Stimulated activated CD4-positive, alpha-beta T cell treated with anti-CD3 and anti-CD28 coated beads, Interleukin-12 subunit alpha, Interleukin-12 subunit beta, amount 100 ng/mL, for 24 hours (primary cell): Measurements from ENCODE around the gene NR1I3.

Source experiments
- DNase-seq, 2 experiments: peaks; one replicate each; pipeline ENCODE4 v3.0.0-alpha.2; 2020; ENCODE audit warnings: low read depth in 2 of 2

Gene NR1I3

DNA sequence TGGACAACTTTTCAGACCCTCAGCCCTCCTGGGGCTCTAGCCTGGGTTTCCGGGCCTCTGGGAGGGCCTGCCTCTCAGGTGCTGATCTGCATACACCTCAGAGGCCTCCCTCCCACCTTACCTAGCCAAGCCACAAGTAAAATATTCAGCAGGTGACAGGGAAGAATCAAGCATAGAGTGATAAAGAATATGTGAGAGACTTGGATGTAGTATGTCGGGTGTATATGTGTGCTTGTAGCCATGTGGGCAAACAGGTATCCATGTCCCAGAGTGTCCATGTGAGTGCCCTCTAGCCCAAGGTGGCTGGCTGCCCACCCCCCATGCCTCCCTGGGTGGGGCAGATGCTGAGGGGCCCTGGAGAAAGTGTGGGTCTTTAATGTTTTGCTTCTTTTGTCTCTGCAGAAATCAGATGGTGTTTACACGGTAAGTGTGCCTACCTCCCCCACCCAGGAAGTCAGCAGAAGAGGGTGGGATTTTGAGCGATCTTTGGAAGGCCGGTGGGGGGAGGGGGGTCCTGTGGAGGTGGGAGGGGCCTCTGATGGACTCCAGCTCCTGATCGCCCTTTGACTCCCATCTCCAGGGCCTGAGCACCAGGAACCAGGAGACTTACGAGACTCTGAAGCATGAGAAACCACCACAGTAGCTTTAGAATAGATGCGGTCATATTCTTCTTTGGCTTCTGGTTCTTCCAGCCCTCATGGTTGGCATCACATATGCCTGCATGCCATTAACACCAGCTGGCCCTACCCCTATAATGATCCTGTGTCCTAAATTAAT is 19.5 kb downstream of the NR1I3 start:
- no peak for DNase-seq

DNA sequence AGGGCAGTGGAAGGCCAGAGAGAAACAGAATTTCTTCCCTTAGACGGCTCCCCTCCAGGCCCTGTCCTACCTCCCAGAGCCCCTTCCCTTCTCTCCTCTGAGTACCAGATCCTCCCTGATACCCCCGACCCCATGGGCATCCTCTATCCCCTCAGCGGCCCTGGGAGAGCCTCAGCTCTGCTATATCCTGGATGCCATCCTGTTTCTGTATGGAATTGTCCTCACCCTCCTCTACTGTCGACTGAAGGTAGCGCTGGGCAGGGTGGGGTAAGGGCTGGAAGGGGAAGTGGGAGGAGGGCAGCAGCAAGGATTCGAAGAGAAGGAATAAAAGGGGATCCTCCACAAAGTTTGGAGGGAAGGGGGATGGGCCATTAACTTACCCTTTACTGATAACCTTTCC is 20.2 kb downstream of the NR1I3 start:
- no peak for DNase-seq

DNA sequence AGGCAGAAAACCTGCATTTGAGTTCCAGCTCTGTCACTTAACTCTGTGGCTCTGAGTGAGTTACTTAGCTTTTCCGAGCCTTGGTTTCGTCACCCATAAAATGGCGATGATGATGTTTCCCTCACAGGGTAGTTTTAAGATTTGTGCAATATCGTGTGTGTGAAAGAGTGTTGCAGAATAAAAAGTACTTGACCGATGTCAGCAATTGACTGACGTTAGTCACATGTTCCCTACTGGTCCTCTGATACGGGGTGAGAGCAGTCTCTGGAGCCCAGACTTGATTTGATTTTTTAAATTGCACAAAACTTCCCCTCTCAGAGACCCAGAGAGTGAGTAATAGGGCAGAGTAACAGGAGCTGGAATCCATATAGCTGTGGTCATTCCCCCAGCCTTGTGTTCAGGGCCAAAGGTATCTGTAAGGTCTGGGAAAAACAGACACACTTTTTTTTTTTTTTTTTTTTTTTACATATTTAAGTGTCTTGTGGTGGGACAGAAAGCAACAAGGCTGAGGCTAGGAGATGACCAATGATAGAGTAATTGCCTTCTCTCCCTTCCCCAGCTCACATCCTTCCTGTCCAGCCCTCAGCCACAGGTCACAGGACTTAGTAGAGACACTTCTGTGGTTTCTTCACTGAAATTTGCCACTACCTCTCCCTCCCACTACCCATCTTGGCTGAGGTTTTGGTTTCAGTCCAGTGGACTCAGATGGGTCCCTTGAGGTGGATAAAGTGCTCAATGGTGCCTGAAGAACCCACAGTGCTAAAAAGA is 20.9 kb downstream of the NR1I3 start:
- no peak for DNase-seq

DNA sequence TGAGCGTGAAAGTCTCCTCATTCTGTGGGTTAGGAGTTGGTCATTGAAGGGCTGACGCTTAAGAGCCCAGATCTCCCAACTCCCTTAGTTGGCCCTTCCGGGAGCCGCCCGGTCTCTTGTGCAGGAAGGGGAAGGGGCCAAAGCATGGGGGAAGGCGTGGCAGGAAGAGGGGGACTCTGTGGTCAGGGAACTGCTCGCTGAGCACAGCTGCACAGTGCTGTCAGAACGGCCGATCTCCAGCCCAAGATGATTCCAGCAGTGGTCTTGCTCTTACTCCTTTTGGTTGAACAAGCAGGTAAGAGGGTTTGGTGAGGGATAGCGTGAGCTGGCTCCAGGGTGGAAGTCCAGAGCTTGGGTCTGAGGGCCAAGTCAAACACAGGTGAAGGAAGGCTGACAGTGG is 22.9 kb downstream of the NR1I3 start, which contains the start of gene FCER1G:
Gene FCER1G (plus strand): TSS at position 220 of the 400 bp plus-strand sequence. CDS start 27 bp downstream, at position 247.
- no peak for DNase-seq

DNA sequence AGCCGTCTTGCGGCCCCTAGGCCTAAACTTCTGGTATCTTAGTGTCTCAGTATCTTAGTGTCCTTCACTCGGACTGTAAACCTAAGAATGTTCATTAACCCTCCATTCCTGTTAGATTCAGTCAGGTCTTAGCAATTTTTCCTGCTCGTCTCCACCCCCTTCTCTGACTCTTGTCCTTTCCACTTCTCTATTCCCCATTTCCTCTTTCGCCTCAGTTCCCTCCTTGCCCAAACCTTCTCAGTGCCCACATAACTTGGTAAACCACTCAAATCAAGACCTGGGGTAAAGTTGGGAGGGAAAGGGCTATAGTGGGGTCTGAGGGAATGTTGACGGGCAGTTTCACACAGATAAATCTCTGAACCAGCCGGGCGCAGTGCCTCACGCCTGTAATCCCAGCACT is 23.6 kb downstream of the NR1I3 start:
- DNase-seq, result no peak

DNA sequence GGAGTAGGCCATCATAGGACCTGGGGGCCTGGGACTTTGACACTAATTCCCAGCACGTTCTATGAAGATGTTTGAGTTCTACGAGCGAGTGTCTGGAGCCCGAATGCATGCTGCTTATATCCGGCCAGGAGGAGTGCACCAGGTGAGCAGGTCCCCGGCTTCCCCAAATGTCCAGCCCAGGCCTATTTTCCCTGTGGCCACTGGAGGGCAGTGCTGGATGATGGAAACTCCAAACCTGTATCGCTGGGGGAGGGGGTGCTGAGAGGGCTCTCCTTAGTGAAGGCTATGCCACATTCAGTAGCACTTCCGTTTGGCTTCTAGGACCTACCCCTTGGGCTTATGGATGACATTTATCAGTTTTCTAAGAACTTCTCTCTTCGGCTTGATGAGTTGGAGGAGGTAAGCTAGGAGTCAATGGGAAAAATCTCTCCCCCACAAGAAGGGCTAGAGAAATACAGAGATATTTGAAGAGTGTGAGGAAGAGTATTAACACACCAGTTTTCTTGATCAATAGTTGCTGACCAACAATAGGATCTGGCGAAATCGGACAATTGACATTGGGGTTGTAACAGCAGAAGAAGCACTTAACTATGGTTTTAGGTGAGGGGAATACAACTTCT is 28.1 kb downstream of the NR1I3 start:
- DNase-seq, result peak; percentile 41 to 65

DNA sequence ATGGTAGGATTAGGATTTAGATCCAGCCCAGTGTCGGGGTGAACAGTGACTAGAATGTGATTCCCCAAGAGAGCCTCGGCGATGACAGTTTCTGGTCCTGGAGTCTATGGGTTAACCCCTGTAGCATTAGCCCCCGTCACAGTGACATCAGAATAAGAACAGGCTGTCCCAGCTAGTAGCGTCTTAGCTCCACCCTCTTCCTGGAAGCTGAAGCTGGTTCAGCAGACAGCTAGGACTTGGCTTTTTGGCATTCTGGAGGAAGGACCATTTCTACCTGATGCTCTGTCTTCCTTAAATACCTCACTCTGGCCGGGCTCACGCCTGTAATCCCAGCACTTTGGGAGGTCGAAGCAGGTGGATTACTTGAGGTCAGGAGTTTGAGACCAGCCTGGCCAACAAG is 30.8 kb downstream of the NR1I3 start:
- no peak for DNase-seq

DNA sequence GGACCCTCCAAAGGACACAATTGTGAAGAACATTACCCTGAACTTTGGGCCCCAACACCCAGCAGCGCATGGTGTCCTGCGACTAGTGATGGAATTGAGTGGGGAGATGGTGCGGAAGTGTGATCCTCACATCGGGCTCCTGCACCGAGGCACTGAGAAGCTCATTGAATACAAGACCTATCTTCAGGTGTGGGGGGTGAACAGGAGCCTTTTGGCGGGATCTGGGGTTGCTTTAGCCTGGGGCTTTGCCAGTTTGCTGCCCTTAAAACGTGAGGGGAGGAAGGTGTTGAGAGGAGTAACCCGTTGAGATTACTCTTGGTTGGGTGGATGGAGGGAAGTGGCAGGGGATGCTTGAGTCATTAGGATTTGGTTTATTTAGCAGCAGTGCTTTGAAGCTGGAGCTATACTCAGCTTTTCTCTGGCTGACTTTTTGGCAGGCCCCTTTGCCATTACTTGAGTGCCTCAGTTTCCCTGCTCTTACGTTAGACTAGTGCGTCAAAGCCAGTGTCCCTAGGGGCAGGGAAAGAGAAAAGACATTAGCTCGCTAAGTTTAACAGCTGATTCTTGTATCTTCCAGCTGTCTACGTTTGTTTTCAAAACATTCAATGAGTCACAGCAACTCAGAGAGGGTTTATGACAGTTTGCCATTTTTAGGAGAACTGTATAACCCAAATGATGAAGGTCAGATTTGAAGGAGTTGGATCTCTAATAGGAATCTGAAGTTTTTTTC is 31.4 kb downstream of the NR1I3 start:
- no peak for DNase-seq

DNA sequence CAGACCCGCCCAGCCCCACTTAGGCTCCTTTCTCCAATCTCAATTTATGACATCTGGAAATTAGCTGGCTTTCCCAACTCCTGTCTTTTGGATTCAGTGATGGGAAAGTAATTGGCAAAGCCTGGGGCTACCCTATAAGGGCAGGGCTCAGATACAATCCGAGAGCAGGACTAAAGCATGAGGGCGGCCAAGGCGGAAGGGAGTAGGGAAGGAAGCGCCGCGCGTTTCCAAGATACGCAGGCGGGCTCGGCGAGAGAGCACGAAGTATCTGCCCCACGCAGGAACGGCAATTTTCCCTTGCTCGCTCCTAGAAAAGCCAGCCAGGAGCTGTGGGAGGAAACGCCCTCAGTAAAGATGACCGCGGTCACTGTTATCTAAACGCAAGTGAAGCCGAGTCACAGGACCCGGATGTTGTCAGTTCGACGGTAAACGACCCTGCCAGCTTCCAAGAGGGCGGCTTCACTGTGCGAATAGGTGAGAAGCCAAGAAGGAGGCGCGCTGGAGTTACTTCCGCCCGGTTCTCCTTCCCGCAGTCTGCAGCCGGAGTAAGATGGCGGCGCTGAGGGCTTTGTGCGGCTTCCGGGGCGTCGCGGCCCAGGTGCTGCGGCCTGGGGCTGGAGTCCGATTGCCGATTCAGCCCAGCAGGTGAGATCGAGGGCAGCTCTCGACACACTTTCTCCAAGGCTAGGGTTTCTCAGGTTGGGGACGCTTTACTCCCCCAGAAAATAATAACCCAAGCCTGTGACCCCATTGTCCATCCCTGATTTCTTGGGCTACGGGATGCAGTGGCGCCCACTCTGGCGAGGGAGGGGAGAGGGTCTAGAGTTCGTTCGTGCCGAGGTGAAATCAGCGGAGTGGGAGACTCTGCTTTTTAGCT is 35.9 kb downstream of the NR1I3 start, which contains the start of gene NDUFS2:
Gene NDUFS2 (plus strand): TSS at position 532 of the 877 bp plus-strand sequence. CDS start 19 bp downstream, at position 551.
- peak; percentile 92 to 93 for DNase-seq

DNA sequence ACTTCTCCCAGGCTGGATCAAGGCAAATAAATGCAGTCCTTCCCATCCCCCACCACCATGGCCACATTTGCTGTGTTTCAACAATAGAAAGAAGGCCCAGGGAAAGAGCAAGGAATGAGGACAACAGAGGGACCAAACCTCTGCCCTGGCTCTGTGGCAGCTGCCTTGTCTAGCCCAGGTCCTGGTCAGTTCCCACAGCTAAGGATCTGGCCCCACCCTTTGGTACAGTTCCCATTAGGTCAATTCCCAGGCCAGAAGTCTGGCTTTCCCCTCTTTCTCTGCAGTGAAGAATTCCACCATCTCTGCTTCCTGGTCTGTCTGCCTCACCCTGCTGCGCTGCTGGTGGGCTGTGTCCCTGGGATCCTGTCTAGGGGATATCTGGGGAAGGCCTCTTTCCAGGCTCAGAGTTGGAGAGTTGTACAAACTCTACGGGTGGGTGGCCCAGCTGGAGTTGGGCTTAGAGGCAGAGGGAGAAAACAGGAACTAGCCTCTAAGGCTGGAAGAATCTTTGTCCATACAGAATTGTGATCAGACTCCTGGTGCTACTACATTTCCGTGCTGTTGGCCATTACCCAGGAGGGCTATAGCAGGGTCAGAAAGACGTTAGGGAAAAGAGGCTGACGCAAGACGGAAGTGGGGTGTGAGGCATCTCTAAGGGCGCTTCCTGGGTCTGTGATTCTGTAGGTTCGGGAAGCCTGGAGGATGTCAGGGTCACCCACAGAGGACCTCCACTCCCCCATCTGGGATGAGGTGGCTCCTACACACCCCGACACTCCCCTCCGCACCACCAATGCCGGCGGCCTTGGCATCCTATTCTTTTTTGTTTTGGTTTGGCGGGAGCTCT is 36.8 kb downstream of the NR1I3 start:
- no peak for DNase-seq

DNA sequence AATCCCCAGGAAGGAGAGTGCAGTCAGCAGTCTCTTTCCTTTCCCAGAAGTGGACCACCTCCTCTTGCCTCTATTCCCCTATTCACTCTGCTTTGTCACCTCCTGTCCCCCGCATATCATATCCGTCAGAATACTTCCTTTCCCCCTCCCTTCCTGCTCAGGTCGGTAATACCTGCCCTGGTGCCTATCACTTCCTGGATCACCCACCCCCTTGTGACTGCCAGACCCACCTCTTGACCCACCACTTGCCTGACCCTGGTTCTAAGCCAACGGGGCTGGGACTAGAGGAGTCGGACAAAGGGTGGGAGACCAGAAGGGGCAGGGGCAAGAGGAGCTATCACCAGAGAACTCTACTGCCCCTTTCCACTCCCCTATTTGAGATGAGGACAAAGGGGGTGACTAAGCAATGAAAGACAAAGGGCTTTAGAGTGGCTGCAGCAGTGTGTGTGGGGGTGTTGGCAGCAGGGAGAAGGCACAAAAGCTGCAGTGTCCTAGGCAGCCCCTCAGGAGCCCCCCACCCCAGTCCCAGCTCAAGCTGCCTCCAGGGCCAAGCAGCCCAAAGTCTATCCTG is 37.5 kb downstream of the NR1I3 start:
- no peak for DNase-seq

DNA sequence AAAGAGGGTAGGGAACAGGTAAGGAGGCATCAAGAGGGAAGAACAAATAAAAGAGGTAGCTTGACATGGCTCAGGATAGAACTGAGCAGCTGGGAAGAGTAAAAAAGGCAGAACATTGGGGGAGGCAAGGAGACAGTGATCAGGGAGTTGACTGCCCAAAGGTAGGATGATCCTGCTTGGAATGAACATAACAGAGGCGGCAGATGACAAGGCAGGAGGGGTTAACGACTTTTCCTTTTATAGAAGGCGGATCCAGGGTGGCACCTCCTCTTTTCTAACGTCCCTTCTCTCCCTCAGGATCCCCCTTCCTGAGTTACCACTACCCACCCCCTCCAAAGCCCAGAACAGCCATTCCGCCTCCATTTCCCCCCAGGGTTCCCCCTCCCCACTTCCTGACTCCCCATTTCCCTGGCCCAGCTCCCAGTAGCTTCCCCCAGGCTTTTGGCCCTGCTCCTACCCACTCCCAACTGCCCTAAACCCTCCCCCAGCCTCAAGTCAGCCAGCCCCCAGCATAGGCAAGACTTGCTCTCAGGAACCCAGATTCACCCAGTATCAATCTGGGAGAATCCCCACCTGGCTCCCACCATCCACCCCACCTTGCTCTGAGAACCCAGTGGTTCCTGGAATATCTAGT is 38.4 kb downstream of the NR1I3 start:
- no peak for DNase-seq

DNA sequence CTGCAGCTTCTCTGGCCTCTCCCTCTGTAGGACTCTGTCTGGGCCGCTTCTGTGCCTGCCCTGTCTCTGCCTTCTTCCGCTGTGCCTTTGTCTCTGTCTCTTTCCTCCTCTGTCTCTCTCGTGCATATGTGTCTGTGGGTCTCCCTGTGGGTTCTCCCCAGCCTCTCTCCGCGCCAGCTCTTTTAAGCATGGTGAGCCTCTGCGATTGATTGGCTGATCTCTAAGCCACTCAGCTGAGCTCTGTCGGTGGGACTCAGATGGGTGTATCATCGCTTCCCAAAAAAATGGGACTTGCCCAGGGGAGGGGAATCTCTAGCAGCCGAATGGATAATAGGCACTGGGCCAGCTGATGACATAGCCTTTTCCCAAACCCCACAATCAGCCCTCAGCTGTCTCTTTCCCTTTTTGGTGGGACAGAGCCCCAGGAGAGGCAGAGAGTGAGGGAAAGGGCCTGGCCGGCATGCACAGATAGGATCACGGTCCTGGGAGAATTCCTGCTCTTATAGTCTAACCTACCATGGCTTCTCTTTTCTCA is 39.0 kb downstream of the NR1I3 start, which contains the start of gene ADAMTS4:
Gene ADAMTS4 (minus strand): TSS at position 158 of the 535 bp plus-strand sequence. CDS start 427 bp downstream, outside the sequence.
- no peak for DNase-seq

DNA sequence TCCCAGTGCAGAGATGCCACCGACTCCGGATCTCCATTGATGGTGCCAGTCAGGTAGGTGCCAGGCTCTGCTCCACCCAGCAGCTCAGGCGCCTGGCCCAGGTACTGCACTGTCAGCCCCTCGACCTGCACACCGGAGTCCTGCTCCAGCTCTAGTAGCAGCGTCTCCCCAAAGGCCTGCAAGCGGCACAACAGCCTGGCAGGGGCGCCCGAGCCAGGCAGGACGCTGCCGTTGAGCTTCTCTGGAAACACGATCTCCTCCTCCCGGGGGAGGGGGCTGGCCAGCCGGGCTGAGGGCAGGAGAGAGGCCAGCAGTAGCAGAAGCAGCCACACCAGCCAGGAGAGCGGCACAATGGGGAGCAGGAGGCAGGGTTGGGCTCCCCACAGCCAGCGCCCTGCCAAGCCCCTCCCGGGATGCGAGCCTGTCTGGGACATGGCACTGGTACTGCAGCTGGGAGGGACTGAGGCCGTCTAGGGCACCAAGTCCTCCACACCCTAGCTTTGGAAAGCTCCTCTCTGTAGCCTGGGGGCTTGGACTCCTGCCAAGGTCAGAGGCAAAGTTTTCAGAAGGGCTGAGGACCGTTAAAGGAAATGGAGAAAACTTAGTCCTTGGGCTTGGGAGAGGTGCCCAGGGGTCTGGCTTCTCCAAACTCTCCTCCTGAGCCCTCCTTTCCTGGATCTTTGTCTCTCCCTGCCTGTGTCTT is 39.7 kb downstream of the NR1I3 start:
- no peak for DNase-seq

DNA sequence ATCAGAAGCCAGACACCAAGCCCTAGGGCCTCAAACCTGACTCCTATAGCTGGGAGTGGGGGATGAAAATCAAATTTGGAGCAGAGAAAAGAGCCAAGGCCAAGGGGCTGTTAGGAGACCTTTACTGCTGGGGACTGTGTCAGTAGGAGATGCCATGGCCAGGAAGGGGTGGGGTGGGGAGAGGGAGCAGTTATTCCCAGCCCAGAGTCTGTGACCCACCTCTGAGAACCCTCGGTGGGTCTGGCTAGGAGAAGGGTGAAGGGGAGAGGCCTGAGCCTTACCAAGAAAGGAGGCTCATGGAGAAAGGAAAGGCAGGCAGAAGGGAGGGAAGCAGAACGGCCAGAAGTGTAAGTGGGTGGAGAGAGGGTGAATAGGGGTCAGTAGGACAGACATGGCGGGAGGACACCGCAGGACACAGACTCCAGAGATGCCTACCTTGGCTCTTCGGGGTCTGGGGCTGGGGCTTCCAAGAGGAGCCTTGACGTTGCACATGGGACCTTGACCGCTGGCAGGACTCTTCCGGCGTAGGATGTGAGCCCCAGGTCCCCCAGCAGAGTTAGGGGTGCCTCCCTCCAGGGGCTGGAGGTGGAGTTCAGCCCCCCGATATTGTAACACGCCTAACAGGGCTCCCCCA is 40.3 kb downstream of the NR1I3 start:
- DNase-seq, result no peak

DNA sequence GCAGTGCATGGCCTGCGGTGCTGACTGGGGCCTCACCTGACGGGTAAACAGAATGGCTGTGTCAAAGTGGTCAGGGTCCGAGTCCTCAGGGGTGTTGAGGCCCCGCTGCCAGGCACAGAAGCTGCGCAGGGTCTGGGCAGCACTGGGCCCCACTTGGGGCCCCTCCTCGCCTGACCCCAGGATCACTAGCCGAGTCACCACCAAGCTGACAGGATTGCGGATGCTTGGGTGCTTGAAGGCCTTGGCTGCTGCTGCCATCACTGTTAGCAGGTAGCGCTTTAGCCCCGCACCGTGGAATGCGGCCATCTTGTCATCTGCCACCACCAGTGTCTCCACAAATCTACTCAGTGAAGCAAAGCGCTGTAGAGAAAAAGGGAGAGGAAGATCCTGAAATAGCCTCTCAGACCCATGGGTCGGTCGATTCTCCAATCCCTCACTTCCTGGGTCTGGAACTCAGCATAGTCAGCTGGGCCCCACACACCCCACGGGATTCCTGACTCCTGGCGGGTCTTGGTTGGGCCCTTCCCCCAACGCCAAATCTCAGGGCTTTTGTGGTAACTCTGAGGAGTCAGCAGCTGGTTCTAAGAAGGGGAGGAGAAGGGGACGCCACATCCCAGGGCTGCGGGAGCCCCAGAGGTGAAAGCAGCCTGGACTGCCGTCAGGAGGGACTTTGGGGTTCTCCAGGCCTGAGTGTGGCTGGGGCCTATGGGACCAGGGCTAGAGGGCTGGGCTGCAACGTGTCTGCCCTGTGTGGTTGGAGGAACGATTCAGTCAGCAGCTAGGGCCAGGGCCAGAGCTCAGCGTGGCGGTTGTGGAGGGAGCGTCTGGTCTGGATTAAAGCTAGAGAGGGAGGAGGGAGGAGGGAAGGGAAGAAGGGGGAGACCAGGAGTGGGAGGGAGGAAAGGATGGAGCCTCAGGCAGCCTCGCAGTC is 41.2 kb downstream of the NR1I3 start:
- no peak for DNase-seq
